Liver (tissue), 9 donors: ENCODE measurements around the gene FKBP5. TPM values are rescaled to one million over a fixed set of nuclear protein-coding genes. Genes with fewer than 3 reads are reported as not detected.

Source experiments
- DNase-seq: peaks from one replicate; pipeline ENCODE4 v3.0.0-alpha.2; 2017; ENCODE audit warnings: low spot score
- H3K27ac ChIP-seq, 2 donors: one replicate each; pipeline ENCODE4 v1.7.0; 2013; ENCODE audit warnings: inconsistent platforms in 2 of 2, low read length in 2 of 2, control low read depth in 1 of 2, low read depth in 1 of 2, mild to moderate bottlenecking in 1 of 2
- H3K27me3 ChIP-seq, 4 donors: one replicate each; pipeline versions ENCODE4 v1.6.1 to v1.7.0; 2013; ENCODE audit warnings: low read length in 3 of 4, inconsistent platforms in 1 of 4, mild to moderate bottlenecking in 1 of 4, moderate library complexity in 1 of 4; ENCODE audit not compliant: control insufficient read depth in 4 of 4, insufficient read depth in 4 of 4
- H3K36me3 ChIP-seq, 4 donors: one replicate each; pipeline versions ENCODE4 v1.6.1 to v1.7.0; 2013; ENCODE audit warnings: low read length in 3 of 4, mild to moderate bottlenecking in 3 of 4, low read depth in 1 of 4, moderate library complexity in 1 of 4; ENCODE audit not compliant: control insufficient read depth in 4 of 4, insufficient read depth in 3 of 4
- H3K4me1 ChIP-seq, 4 donors: one replicate each; pipeline versions ENCODE4 v1.6.1 to v1.7.0; 2013; ENCODE audit warnings: low read length in 3 of 4, mild to moderate bottlenecking in 3 of 4, moderate library complexity in 1 of 4; ENCODE audit not compliant: control insufficient read depth in 4 of 4, insufficient read depth in 4 of 4
- H3K4me3 ChIP-seq, 3 donors: one replicate each; pipeline versions ENCODE4 v1.6.1 to v1.7.0; 2013; ENCODE audit warnings: low read length in 3 of 3, control low read depth in 1 of 3, low read depth in 1 of 3, mild to moderate bottlenecking in 1 of 3
- H3K9ac ChIP-seq, 2 donors: one replicate each; pipeline ENCODE4 v1.7.0; 2013; ENCODE audit warnings: low read length in 2 of 2, mild to moderate bottlenecking in 2 of 2, moderate library complexity in 2 of 2, control low read depth in 1 of 2, low read depth in 1 of 2
- H3K9me3 ChIP-seq, 4 donors: one replicate each; pipeline versions ENCODE4 v1.6.1 to v1.7.0; 2013; ENCODE audit warnings: low read length in 3 of 4; ENCODE audit not compliant: control insufficient read depth in 4 of 4
- ATF3 ChIP-seq: IDR thresholded peaks from 2 replicates; pipeline ENCODE4 v1.6.1; 2016; ENCODE audit warnings: antibody characterized with exemption
- EGR1 ChIP-seq, 2 donors: IDR thresholded peaks; 2 replicates each; pipeline ENCODE4 v1.6.1; 2016 to 2018; ENCODE audit warnings: antibody characterized with exemption in 2 of 2, low read depth in 2 of 2
- FOXA2 ChIP-seq: IDR thresholded peaks from 2 replicates; pipeline ENCODE4 v1.6.1; 2016; ENCODE audit warnings: antibody characterized with exemption
- GABPA ChIP-seq, 2 donors: IDR thresholded peaks in 1 of 2; conservative IDR thresholded peaks in 1 of 2; 2 replicates each; pipeline ENCODE4 v1.6.1; 2016; ENCODE audit warnings: antibody characterized with exemption in 2 of 2, mild to moderate bottlenecking in 1 of 2, moderate library complexity in 1 of 2
- HNF4A ChIP-seq, 2 donors: conservative IDR thresholded peaks; 2 replicates each; pipeline ENCODE4 v1.6.1; 2016; ENCODE audit warnings: antibody characterized with exemption in 2 of 2, mild to moderate bottlenecking in 2 of 2
- HNF4G ChIP-seq: IDR thresholded peaks from 2 replicates; pipeline ENCODE4 v1.6.1; 2016; ENCODE audit warnings: antibody characterized with exemption
- JUND ChIP-seq, 2 donors: IDR thresholded peaks; 2 replicates each; pipeline ENCODE4 v1.6.1; 2016; ENCODE audit warnings: antibody characterized with exemption in 2 of 2
- MAX ChIP-seq: IDR thresholded peaks from 2 replicates; pipeline ENCODE4 v1.6.1; 2016; ENCODE audit warnings: antibody characterized with exemption
- RAD21 ChIP-seq, 2 donors: IDR thresholded peaks; 2 replicates each; pipeline ENCODE4 v1.6.1; 2016; ENCODE audit warnings: antibody characterized with exemption in 2 of 2, mild to moderate bottlenecking in 2 of 2
- RXRA ChIP-seq, 2 donors: IDR thresholded peaks; 2 replicates each; pipeline ENCODE4 v1.6.1; 2017 to 2018; ENCODE audit warnings: antibody characterized with exemption in 2 of 2, mild to moderate bottlenecking in 1 of 2
- SP1 ChIP-seq: IDR thresholded peaks from 2 replicates; pipeline ENCODE4 v1.6.1; 2018; ENCODE audit warnings: antibody characterized with exemption, mild to moderate bottlenecking
- TAF1 ChIP-seq: conservative IDR thresholded peaks from 2 replicates; pipeline ENCODE4 v1.6.1; 2016; ENCODE audit warnings: antibody characterized with exemption, mild to moderate bottlenecking
- YY1 ChIP-seq: IDR thresholded peaks from 2 replicates; pipeline ENCODE4 v1.6.1; 2016; ENCODE audit warnings: antibody characterized with exemption, mild to moderate bottlenecking
- WGBS: extraction: QIAGEN DNeasy Blood & Tissue Kit; methylation state at CpG from one replicate; pipeline ENCODE4 v1.1.7; 2013; 5-methylcytosine and 5-hydroxymethylcytosine counted together
- polyA plus RNA-seq, 2 donors: library from polyadenylated mRNA; stranded (reverse) in 1 of 2; unstranded in 1 of 2; fragments of 200-250 nt in 1 of 2; fragments of >200 nt in 1 of 2; fragmentation: Nextera tagmentation in 1 of 2; extraction: Ambion mirVana in 1 of 2; gene quantifications; one replicate each; pipeline versions ENCODE4 v1.2.1 to v1.2.3, GENCODE V29; 2013 to 2015
- total RNA-seq, 2 donors: library from RNA; depleted of rRNA; stranded (reverse); fragments of >200 nt; gene quantifications; one replicate each; pipeline ENCODE4 v1.2.3, GENCODE V29; 2014
- TF ChIP-seq, protein P1 (sequence below): IDR thresholded peaks from 2 replicates; pipeline ENCODE4 v1.6.1; 2016; ENCODE audit warnings: antibody characterized with exemption
- TF ChIP-seq, protein P2 (sequence below): fragments of 150-350 bp; IDR thresholded peaks from 2 replicates; pipeline ENCODE4 v1.5.1; 2017; ENCODE audit warnings: improper control_type of control experiment, low read depth, low read length; ENCODE audit not compliant: missing input control
- TF ChIP-seq, protein P3 (sequence below): IDR thresholded peaks from 2 replicates; pipeline ENCODE4 v1.6.1; 2016; ENCODE audit warnings: antibody characterized with exemption, mild to moderate bottlenecking
- donor health status: healthy.
- donor health status: healthy.
- donor health status: healthy.
- donor health status: healthy.
- donor health status: healthy.

Gene FKBP5
- total and polyA plus RNA-seq, 4 donors, result 10.3 to 132 (median 63.7) TPM

DNA sequence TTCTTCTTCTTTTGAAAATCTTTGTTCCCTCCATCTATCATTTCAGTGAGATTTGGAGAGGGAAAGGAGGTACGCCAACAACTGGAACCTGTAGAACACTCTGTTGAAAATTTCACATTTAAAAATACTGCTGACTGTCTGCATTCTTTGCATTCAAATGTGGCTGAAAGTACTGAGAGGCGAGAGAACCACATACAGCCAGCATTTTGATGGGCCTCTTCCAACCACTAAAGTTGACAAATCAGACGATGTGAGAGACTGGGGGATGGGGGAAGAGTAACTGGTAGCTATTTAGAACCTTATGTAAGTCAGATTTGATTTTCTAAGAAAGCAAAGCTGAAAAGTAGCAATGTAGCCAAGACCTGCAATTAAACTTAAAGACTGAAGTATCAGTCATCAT is 77.5 kb downstream of the FKBP5 start (continued):
- TF ChIP-seq EGR1 (IDR thresholded peaks at IDR 0.05; ENCODE audit: low read depth in 2 of 2), result no peak
- TF ChIP-seq, protein P1, sequence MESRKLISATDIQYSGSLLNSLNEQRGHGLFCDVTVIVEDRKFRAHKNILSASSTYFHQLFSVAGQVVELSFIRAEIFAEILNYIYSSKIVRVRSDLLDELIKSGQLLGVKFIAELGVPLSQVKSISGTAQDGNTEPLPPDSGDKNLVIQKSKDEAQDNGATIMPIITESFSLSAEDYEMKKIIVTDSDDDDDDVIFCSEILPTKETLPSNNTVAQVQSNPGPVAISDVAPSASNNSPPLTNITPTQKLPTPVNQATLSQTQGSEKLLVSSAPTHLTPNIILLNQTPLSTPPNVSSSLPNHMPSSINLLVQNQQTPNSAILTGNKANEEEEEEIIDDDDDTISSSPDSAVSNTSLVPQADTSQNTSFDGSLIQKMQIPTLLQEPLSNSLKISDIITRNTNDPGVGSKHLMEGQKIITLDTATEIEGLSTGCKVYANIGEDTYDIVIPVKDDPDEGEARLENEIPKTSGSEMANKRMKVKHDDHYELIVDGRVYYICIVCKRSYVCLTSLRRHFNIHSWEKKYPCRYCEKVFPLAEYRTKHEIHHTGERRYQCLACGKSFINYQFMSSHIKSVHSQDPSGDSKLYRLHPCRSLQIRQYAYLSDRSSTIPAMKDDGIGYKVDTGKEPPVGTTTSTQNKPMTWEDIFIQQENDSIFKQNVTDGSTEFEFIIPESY, result no peak
- no peak for TF ChIP-seq GABPA (IDR thresholded peaks at IDR 0.05 in 1 of 2, conservative IDR thresholded peaks at IDR 0.05 in 1 of 2)
- TF ChIP-seq RXRA (IDR thresholded peaks at IDR 0.05), result no peak

- 94% methylated on average over 3 of the region's 3 CpGs for WGBS
- H3K27ac ChIP-seq, result no peak overlapping the region
- H3K36me3 ChIP-seq, result peaks cover 13 to 46% (median 28%) of the 10 kb centered on the region in 4 donors
- TF ChIP-seq, protein P1, result no peak
- TF ChIP-seq SP1, result no peak
- TF ChIP-seq ATF3, result no peak
- TF ChIP-seq RAD21 (IDR thresholded peaks at IDR 0.05), result no peak
- TF ChIP-seq, protein P2, sequence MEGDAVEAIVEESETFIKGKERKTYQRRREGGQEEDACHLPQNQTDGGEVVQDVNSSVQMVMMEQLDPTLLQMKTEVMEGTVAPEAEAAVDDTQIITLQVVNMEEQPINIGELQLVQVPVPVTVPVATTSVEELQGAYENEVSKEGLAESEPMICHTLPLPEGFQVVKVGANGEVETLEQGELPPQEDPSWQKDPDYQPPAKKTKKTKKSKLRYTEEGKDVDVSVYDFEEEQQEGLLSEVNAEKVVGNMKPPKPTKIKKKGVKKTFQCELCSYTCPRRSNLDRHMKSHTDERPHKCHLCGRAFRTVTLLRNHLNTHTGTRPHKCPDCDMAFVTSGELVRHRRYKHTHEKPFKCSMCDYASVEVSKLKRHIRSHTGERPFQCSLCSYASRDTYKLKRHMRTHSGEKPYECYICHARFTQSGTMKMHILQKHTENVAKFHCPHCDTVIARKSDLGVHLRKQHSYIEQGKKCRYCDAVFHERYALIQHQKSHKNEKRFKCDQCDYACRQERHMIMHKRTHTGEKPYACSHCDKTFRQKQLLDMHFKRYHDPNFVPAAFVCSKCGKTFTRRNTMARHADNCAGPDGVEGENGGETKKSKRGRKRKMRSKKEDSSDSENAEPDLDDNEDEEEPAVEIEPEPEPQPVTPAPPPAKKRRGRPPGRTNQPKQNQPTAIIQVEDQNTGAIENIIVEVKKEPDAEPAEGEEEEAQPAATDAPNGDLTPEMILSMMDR, result no peak
- H3K4me3 ChIP-seq, result no peak overlapping the region
- DNase-seq, result no peak
- no peak overlapping the region for H3K9ac ChIP-seq
- H3K9me3 ChIP-seq, result no peaks in the 10 kb centered on the region
- H3K27me3 ChIP-seq, result no peaks in the 10 kb centered on the region
- H3K4me1 ChIP-seq, result no peaks in the 10 kb centered on the region
Observed at GRCh38 chr6:35610830-35611229, 77.9 kb downstream of the FKBP5 start.

DNA sequence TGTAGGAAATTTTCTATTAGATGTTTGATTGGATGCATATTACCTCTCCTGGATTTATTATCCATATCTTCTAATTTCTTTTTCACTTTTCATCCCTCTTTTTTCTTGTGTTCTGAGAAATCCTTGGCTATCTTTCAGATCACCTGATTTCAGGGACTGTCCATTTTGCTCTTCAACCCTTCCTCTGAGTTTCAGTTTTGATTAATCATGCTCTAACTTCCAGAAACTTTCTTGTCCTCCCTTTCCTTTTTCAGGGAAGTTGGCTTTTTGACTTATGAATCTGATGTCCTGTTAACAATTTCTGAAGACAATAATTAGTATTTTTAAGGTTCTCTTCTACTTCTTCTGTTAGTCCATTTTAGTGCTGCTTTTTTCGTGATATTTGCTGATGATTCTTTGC is 79.1 kb downstream of the FKBP5 start:
- no peak for DNase-seq
- Histone ChIP-seq H3K9ac (no peak overlapping the region), H3K4me1 (no peaks in the 10 kb centered on the region), H3K27ac (no peak overlapping the region), H3K9me3 (no peaks in the 10 kb centered on the region), H3K27me3 (no peaks in the 10 kb centered on the region), H3K4me3 (no peak overlapping the region), H3K36me3 (peaks cover 10 to 42% (median 22%) of the 10 kb centered on the region in 4 donors)
- TF ChIP-seq YY1, result no peak
- no peak for TF ChIP-seq RXRA (IDR thresholded peaks at IDR 0.05)
- TF ChIP-seq GABPA (IDR thresholded peaks at IDR 0.05 in 1 of 2, conservative IDR thresholded peaks at IDR 0.05 in 1 of 2), result no peak
- no peak for TF ChIP-seq MAX
- no peak for TF ChIP-seq HNF4A (conservative IDR thresholded peaks at IDR 0.05)
- no peak for TF ChIP-seq FOXA2
- no peak for TF ChIP-seq TAF1
- no peak for TF ChIP-seq HNF4G
- TF ChIP-seq SP1, result no peak
- TF ChIP-seq, protein P3, sequence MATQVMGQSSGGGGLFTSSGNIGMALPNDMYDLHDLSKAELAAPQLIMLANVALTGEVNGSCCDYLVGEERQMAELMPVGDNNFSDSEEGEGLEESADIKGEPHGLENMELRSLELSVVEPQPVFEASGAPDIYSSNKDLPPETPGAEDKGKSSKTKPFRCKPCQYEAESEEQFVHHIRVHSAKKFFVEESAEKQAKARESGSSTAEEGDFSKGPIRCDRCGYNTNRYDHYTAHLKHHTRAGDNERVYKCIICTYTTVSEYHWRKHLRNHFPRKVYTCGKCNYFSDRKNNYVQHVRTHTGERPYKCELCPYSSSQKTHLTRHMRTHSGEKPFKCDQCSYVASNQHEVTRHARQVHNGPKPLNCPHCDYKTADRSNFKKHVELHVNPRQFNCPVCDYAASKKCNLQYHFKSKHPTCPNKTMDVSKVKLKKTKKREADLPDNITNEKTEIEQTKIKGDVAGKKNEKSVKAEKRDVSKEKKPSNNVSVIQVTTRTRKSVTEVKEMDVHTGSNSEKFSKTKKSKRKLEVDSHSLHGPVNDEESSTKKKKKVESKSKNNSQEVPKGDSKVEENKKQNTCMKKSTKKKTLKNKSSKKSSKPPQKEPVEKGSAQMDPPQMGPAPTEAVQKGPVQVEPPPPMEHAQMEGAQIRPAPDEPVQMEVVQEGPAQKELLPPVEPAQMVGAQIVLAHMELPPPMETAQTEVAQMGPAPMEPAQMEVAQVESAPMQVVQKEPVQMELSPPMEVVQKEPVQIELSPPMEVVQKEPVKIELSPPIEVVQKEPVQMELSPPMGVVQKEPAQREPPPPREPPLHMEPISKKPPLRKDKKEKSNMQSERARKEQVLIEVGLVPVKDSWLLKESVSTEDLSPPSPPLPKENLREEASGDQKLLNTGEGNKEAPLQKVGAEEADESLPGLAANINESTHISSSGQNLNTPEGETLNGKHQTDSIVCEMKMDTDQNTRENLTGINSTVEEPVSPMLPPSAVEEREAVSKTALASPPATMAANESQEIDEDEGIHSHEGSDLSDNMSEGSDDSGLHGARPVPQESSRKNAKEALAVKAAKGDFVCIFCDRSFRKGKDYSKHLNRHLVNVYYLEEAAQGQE, result no peak
- TF ChIP-seq EGR1 (IDR thresholded peaks at IDR 0.05; ENCODE audit: low read depth in 2 of 2), result no peak
- TF ChIP-seq JUND (IDR thresholded peaks at IDR 0.05), result no peak
- WGBS, result 97% methylated on average over 1 of the region's 1 CpG
